ENCODE data around the gene AFF3.

AFF3 gene

GRCh38 chr2:99636144-99637034 lies 506.0 kb downstream of the AFF3 start:
- peak overlapping the region; percentile 23 for H3K27ac ChIP-seq (ENCODE audit: low read depth, low read length)
- H3K9ac ChIP-seq (ENCODE audit: low read length): no peak overlapping the region
- H3K4me3 ChIP-seq (ENCODE audit: low read length): no peak overlapping the region

GRCh38 chr2:99635710-99636109 lies 506.7 kb downstream of the AFF3 start:
- Histone ChIP-seq H3K36me3 (ENCODE audit: control insufficient read depth, insufficient read depth, low read length) (no peaks in the 10 kb centered on the region), H3K27ac (ENCODE audit: low read depth, low read length) (no peak overlapping the region), H3K4me3 (ENCODE audit: low read length) (no peak overlapping the region), H3K4me1 (ENCODE audit: control insufficient read depth, insufficient read depth, low read length) (peaks cover 3% of the 10 kb centered on the region), H3K27me3 (ENCODE audit: control insufficient read depth, insufficient read depth, low read length) (no peaks in the 10 kb centered on the region), H3K9ac (ENCODE audit: low read length) (no peak overlapping the region)

More at GRCh38 chr2:99636144-99637034, 506.0 kb downstream of the AFF3 start:
- Histone ChIP-seq H3K4me1 (ENCODE audit: control insufficient read depth, insufficient read depth, low read length) (peaks cover 3% of the 10 kb centered on the region), H3K27me3 (ENCODE audit: control insufficient read depth, insufficient read depth, low read length) (no peaks in the 10 kb centered on the region), H3K36me3 (ENCODE audit: control insufficient read depth, insufficient read depth, low read length) (no peaks in the 10 kb centered on the region)

GRCh38 chr2:99634234-99634633 lies 508.2 kb downstream of the AFF3 start:
- Histone ChIP-seq H3K36me3 (ENCODE audit: control insufficient read depth, insufficient read depth, low read length) (no peaks in the 10 kb centered on the region), H3K27ac (ENCODE audit: low read depth, low read length) (no peak overlapping the region), H3K4me1 (ENCODE audit: control insufficient read depth, insufficient read depth, low read length) (no peaks in the 10 kb centered on the region), H3K4me3 (ENCODE audit: low read length) (no peak overlapping the region), H3K9ac (ENCODE audit: low read length) (no peak overlapping the region), H3K27me3 (ENCODE audit: control insufficient read depth, insufficient read depth, low read length) (no peaks in the 10 kb centered on the region)

GRCh38 chr2:99631700-99632099 lies 510.7 kb downstream of the AFF3 start:
- H3K4me3 ChIP-seq (ENCODE audit: low read length): no peak overlapping the region
- no peaks in the 10 kb centered on the region for H3K27me3 ChIP-seq (ENCODE audit: control insufficient read depth, insufficient read depth, low read length)
- H3K4me1 ChIP-seq (ENCODE audit: control insufficient read depth, insufficient read depth, low read length): no peaks in the 10 kb centered on the region
- H3K9ac ChIP-seq (ENCODE audit: low read length): no peak overlapping the region
- no peak overlapping the region for H3K27ac ChIP-seq (ENCODE audit: low read depth, low read length)
- H3K36me3 ChIP-seq (ENCODE audit: control insufficient read depth, insufficient read depth, low read length): no peaks in the 10 kb centered on the region

- Histone ChIP-seq H3K27me3 (ENCODE audit: control insufficient read depth, insufficient read depth, low read length) (no peaks in the 10 kb centered on the region), H3K4me1 (ENCODE audit: control insufficient read depth, insufficient read depth, low read length) (no peaks in the 10 kb centered on the region), H3K4me3 (ENCODE audit: low read length) (no peak overlapping the region), H3K27ac (ENCODE audit: low read depth, low read length) (no peak overlapping the region), H3K9ac (ENCODE audit: low read length) (no peak overlapping the region), H3K36me3 (ENCODE audit: control insufficient read depth, insufficient read depth, low read length) (no peaks in the 10 kb centered on the region)
These were observed 513.1 kb downstream of the AFF3 start for GRCh38 chr2:99629320-99629719.

- Histone ChIP-seq H3K36me3 (ENCODE audit: control insufficient read depth, insufficient read depth, low read length) (no peaks in the 10 kb centered on the region), H3K27me3 (ENCODE audit: control insufficient read depth, insufficient read depth, low read length) (no peaks in the 10 kb centered on the region), H3K4me3 (ENCODE audit: low read length) (no peak overlapping the region), H3K27ac (ENCODE audit: low read depth, low read length) (no peak overlapping the region), H3K4me1 (ENCODE audit: control insufficient read depth, insufficient read depth, low read length) (peaks cover 12% of the 10 kb centered on the region), H3K9ac (ENCODE audit: low read length) (no peak overlapping the region)
These were observed 516.2 kb downstream of the AFF3 start for GRCh38 chr2:99626158-99626557.

GRCh38 chr2:99624677-99625076 lies 517.7 kb downstream of the AFF3 start:
- Histone ChIP-seq H3K9ac (ENCODE audit: low read length) (no peak overlapping the region), H3K36me3 (ENCODE audit: control insufficient read depth, insufficient read depth, low read length) (no peaks in the 10 kb centered on the region), H3K4me3 (ENCODE audit: low read length) (no peak overlapping the region), H3K27ac (ENCODE audit: low read depth, low read length) (no peak overlapping the region), H3K27me3 (ENCODE audit: control insufficient read depth, insufficient read depth, low read length) (no peaks in the 10 kb centered on the region), H3K4me1 (ENCODE audit: control insufficient read depth, insufficient read depth, low read length) (peaks cover 14% of the 10 kb centered on the region)

GRCh38 chr2:99623613-99624012 lies 518.8 kb downstream of the AFF3 start:
- Histone ChIP-seq H3K4me1 (ENCODE audit: control insufficient read depth, insufficient read depth, low read length) (peaks cover 14% of the 10 kb centered on the region), H3K27ac (ENCODE audit: low read depth, low read length) (no peak overlapping the region), H3K27me3 (ENCODE audit: control insufficient read depth, insufficient read depth, low read length) (no peaks in the 10 kb centered on the region), H3K4me3 (ENCODE audit: low read length) (no peak overlapping the region), H3K36me3 (ENCODE audit: control insufficient read depth, insufficient read depth, low read length) (no peaks in the 10 kb centered on the region), H3K9ac (ENCODE audit: low read length) (no peak overlapping the region)

- Histone ChIP-seq H3K27ac (ENCODE audit: low read depth, low read length) (no peak overlapping the region), H3K27me3 (ENCODE audit: control insufficient read depth, insufficient read depth, low read length) (no peaks in the 10 kb centered on the region), H3K4me3 (ENCODE audit: low read length) (no peak overlapping the region), H3K9ac (ENCODE audit: low read length) (no peak overlapping the region), H3K36me3 (ENCODE audit: control insufficient read depth, insufficient read depth, low read length) (no peaks in the 10 kb centered on the region), H3K4me1 (ENCODE audit: control insufficient read depth, insufficient read depth, low read length) (peaks cover 14% of the 10 kb centered on the region)
These were observed 519.4 kb downstream of the AFF3 start for GRCh38 chr2:99623035-99623434.

- Histone ChIP-seq H3K27me3 (ENCODE audit: control insufficient read depth, insufficient read depth, low read length) (no peaks in the 10 kb centered on the region), H3K4me3 (ENCODE audit: low read length) (no peak overlapping the region), H3K27ac (ENCODE audit: low read depth, low read length) (no peak overlapping the region), H3K4me1 (ENCODE audit: control insufficient read depth, insufficient read depth, low read length) (peaks cover 14% of the 10 kb centered on the region), H3K9ac (ENCODE audit: low read length) (no peak overlapping the region), H3K36me3 (ENCODE audit: control insufficient read depth, insufficient read depth, low read length) (no peaks in the 10 kb centered on the region)
These were observed 519.9 kb downstream of the AFF3 start for GRCh38 chr2:99622534-99622933.

- Histone ChIP-seq H3K9ac (ENCODE audit: low read length) (no peak overlapping the region), H3K4me1 (ENCODE audit: control insufficient read depth, insufficient read depth, low read length) (peaks cover 14% of the 10 kb centered on the region), H3K27ac (ENCODE audit: low read depth, low read length) (no peak overlapping the region), H3K27me3 (ENCODE audit: control insufficient read depth, insufficient read depth, low read length) (no peaks in the 10 kb centered on the region), H3K36me3 (ENCODE audit: control insufficient read depth, insufficient read depth, low read length) (no peaks in the 10 kb centered on the region), H3K4me3 (ENCODE audit: low read length) (no peak overlapping the region)
These were observed 520.6 kb downstream of the AFF3 start for GRCh38 chr2:99621774-99622173.

- Histone ChIP-seq H3K4me1 (ENCODE audit: control insufficient read depth, insufficient read depth, low read length) (peaks cover 14% of the 10 kb centered on the region), H3K4me3 (ENCODE audit: low read length) (no peak overlapping the region), H3K36me3 (ENCODE audit: control insufficient read depth, insufficient read depth, low read length) (no peaks in the 10 kb centered on the region), H3K27ac (ENCODE audit: low read depth, low read length) (no peak overlapping the region), H3K27me3 (ENCODE audit: control insufficient read depth, insufficient read depth, low read length) (no peaks in the 10 kb centered on the region), H3K9ac (ENCODE audit: low read length) (no peak overlapping the region)
These were observed 521.3 kb downstream of the AFF3 start for GRCh38 chr2:99621106-99621505.

GRCh38 chr2:99619151-99619550 lies 523.2 kb downstream of the AFF3 start:
- Histone ChIP-seq H3K36me3 (ENCODE audit: control insufficient read depth, insufficient read depth, low read length) (no peaks in the 10 kb centered on the region), H3K27me3 (ENCODE audit: control insufficient read depth, insufficient read depth, low read length) (no peaks in the 10 kb centered on the region), H3K9ac (ENCODE audit: low read length) (no peak overlapping the region), H3K27ac (ENCODE audit: low read depth, low read length) (no peak overlapping the region), H3K4me1 (ENCODE audit: control insufficient read depth, insufficient read depth, low read length) (peaks cover 14% of the 10 kb centered on the region), H3K4me3 (ENCODE audit: low read length) (no peak overlapping the region)
